ENCODE results near the gene ITGA4.

ITGA4 gene

DNA sequence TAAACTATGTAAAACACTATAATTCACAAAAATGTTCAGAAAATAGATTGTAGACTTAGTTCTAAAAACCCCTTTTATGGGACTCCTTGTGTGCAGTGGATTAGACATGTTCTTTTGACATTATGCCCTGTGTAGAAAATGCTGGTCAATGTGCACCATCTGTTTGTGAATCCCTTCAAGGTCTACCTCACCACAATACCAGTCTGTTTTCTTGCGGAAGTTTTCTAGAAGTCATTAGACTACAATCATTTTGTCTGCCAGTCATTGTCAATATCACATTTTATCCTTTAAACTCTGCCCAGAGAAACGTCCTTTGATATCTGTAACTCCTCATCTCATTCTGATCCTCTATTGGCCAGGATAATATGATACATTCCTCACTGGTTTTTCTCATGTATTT lies 7.8 kb downstream of the ITGA4 start:
- Histone ChIP-seq H3K36me3 (ENCODE audit: insufficient read depth, low read length) (peaks cover 87% of the 10 kb centered on the region), H3K27me3 (ENCODE audit: insufficient read depth, low read length, poor library complexity, severe bottlenecking) (peaks cover 11% of the 10 kb centered on the region), H3K9me3 (ENCODE audit: insufficient read depth, low read depth, low read length) (no peaks in the 10 kb centered on the region), H3F3A (ENCODE audit: low read depth) (peaks cover 12% of the 10 kb centered on the region; the same call in 1 of the 2 replicates), H4K20me1 (ENCODE audit: insufficient read depth, low read length, poor library complexity, severe bottlenecking) (peaks cover 70% of the 10 kb centered on the region), H2AFZ (ENCODE audit: low read length) (no peak overlapping the region), H3K4me3 (ENCODE audit: low read length, poor library complexity, severe bottlenecking) (peak overlapping the region; percentile 87), H3K79me2 (ENCODE audit: insufficient read depth, low read length) (peaks cover 99% of the 10 kb centered on the region), H3K9me2 (replicated peaks; ENCODE audit: low read depth, low read length) (no peaks in the 10 kb centered on the region), H3K4me1 (ENCODE audit: insufficient read depth, low read length, poor library complexity, severe bottlenecking) (peaks cover 67% of the 10 kb centered on the region), H3K9ac (ENCODE audit: low read depth, low read length, poor library complexity, severe bottlenecking) (peak overlapping the region; percentile 99), H3K4me2 (ENCODE audit: low read depth, low read length, poor library complexity, severe bottlenecking) (peak overlapping the region; percentile 81)
- no peak for TF ChIP-seq EZH2phosphoT487 (IDR thresholded peaks at IDR 0.05; ENCODE audit: borderline replicate concordance)
- TF ChIP-seq, protein P1, sequence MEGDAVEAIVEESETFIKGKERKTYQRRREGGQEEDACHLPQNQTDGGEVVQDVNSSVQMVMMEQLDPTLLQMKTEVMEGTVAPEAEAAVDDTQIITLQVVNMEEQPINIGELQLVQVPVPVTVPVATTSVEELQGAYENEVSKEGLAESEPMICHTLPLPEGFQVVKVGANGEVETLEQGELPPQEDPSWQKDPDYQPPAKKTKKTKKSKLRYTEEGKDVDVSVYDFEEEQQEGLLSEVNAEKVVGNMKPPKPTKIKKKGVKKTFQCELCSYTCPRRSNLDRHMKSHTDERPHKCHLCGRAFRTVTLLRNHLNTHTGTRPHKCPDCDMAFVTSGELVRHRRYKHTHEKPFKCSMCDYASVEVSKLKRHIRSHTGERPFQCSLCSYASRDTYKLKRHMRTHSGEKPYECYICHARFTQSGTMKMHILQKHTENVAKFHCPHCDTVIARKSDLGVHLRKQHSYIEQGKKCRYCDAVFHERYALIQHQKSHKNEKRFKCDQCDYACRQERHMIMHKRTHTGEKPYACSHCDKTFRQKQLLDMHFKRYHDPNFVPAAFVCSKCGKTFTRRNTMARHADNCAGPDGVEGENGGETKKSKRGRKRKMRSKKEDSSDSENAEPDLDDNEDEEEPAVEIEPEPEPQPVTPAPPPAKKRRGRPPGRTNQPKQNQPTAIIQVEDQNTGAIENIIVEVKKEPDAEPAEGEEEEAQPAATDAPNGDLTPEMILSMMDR (conservative IDR thresholded peaks at IDR 0.05; ENCODE audit: low read length): no peak

DNA sequence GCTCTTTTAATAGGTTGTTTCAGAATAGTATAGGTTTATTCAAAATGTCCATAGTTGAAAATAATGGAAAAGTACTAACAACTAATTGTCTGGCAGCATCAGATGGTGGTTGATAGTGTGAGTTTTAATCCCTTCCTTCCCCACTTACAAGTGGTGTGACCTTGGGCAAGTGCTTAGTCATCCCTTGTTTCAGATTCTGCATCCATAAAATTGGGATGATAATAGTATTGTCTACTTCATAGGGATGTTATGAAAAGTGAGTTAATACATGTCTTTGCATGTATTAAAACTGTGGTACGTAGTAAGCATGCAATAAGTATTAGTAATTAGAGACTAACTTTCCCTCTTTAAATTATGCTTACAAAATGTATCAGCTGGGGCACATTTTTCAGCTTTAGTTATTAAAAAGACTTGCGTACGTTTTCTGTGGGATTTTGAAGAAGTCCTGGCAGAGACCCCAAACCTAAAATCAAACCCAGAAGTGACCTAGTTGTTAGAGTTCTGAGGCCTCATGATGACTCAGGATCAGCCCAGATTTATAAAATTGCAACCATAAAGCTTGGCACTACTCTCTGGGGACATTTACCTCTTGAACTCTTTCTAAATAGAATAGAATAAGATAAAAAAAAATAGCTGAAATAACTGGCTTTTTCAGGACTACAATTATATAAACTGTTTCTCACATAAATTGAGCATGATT lies 8.6 kb downstream of the ITGA4 start:
- peaks cover 88% of the 10 kb centered on the region for H3K36me3 ChIP-seq (ENCODE audit: insufficient read depth, low read length)
- peaks cover 12% of the 10 kb centered on the region; the same call in 1 of the 2 replicates for H3F3A ChIP-seq (ENCODE audit: low read depth)
- H3K9ac ChIP-seq (ENCODE audit: low read depth, low read length, poor library complexity, severe bottlenecking): peak overlapping the region; percentile 99
- H3K9me2 ChIP-seq (replicated peaks; ENCODE audit: low read depth, low read length): no peaks in the 10 kb centered on the region
- peaks cover 79% of the 10 kb centered on the region for H4K20me1 ChIP-seq (ENCODE audit: insufficient read depth, low read length, poor library complexity, severe bottlenecking)
- H3K4me3 ChIP-seq (ENCODE audit: low read length, poor library complexity, severe bottlenecking): peak overlapping the region; percentile 87
- TF ChIP-seq EZH2phosphoT487 (IDR thresholded peaks at IDR 0.05; ENCODE audit: borderline replicate concordance): no peak
- TF ChIP-seq, protein P1 (conservative IDR thresholded peaks at IDR 0.05; ENCODE audit: low read length): no peak
- H3K9me3 ChIP-seq (ENCODE audit: insufficient read depth, low read depth, low read length): no peaks in the 10 kb centered on the region
- H3K79me2 ChIP-seq (ENCODE audit: insufficient read depth, low read length): peaks cover 99% of the 10 kb centered on the region
- peaks cover 5% of the 10 kb centered on the region for H3K27me3 ChIP-seq (ENCODE audit: insufficient read depth, low read length, poor library complexity, severe bottlenecking)
- H3K4me1 ChIP-seq (ENCODE audit: insufficient read depth, low read length, poor library complexity, severe bottlenecking): peaks cover 75% of the 10 kb centered on the region
- no peak overlapping the region for H2AFZ ChIP-seq (ENCODE audit: low read length)
- peak overlapping the region; percentile 81 for H3K4me2 ChIP-seq (ENCODE audit: low read depth, low read length, poor library complexity, severe bottlenecking)

DNA sequence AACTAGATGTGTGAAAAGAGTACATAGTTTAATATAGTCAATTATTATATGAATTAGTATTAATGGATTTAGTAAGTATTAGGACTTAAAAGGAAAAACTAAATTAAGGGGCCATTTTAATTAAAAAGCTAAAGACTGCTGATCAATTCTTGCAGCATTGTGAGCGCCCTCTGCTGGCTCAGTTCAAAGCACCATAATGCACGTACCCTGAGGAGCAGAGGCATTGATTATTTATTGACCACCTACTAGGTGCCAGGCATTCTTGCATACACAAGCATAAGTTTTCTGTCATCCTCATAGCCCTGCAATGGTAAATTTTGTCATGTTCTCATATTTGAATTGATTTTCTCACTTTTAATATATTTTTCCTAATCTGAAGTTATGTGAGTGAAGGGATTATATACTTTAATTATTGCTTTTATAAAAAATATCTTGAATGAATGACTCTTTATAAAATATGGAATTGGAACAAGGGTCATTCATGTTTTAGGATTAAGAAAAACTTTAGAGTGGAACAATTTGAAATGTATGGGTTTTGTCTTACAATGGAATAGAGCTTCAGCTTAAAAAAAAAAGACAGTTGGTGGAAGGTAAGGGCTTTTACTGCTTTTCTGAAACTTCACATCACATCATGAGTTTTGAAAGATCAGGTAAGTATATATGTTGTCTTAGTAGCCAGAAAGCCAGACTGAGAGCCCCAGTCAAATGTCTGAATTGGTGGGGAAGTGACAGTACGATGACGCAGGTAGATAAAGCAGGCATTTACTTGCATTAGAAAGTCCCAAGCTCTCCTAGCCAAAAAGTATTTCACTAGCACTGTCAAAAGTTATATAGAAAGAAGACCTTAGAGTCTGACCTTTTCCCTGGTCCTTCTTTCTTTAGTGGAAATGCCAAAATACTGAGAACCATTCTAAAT lies 9.7 kb downstream of the ITGA4 start:
- peak overlapping the region; percentile 81 for H3K4me2 ChIP-seq (ENCODE audit: low read depth, low read length, poor library complexity, severe bottlenecking)
- no peaks in the 10 kb centered on the region for H3K27me3 ChIP-seq (ENCODE audit: insufficient read depth, low read length, poor library complexity, severe bottlenecking)
- H3K4me1 ChIP-seq (ENCODE audit: insufficient read depth, low read length, poor library complexity, severe bottlenecking): peaks cover 83% of the 10 kb centered on the region
- H3F3A ChIP-seq (ENCODE audit: low read depth): peaks cover 15% of the 10 kb centered on the region; the same call in 1 of the 2 replicates
- H4K20me1 ChIP-seq (ENCODE audit: insufficient read depth, low read length, poor library complexity, severe bottlenecking): peaks cover 83% of the 10 kb centered on the region
- no peak overlapping the region for H2AFZ ChIP-seq (ENCODE audit: low read length)
- H3K4me3 ChIP-seq (ENCODE audit: low read length, poor library complexity, severe bottlenecking): peak overlapping the region; percentile 87
- H3K9me3 ChIP-seq (ENCODE audit: insufficient read depth, low read depth, low read length): no peaks in the 10 kb centered on the region
- peaks cover 99% of the 10 kb centered on the region for H3K79me2 ChIP-seq (ENCODE audit: insufficient read depth, low read length)
- peak overlapping the region; percentile 99 for H3K9ac ChIP-seq (ENCODE audit: low read depth, low read length, poor library complexity, severe bottlenecking)
- peaks cover 91% of the 10 kb centered on the region for H3K36me3 ChIP-seq (ENCODE audit: insufficient read depth, low read length)
- no peak for TF ChIP-seq EZH2phosphoT487 (IDR thresholded peaks at IDR 0.05; ENCODE audit: borderline replicate concordance)
- TF ChIP-seq, protein P1 (conservative IDR thresholded peaks at IDR 0.05; ENCODE audit: low read length): peak; percentile 89
- H3K9me2 ChIP-seq (replicated peaks; ENCODE audit: low read depth, low read length): no peaks in the 10 kb centered on the region
